CD4-positive, alpha-beta T cell (primary cell): ENCODE measurements around the gene ARFIP1. TPM values are rescaled to one million over a fixed set of nuclear protein-coding genes. Genes with fewer than 3 reads are reported as not detected.

Experiments
- ATAC-seq: fragments of 200-7000 bp; cut with Tn5 transposase; one replicate; pipeline ENCODE4 v1.10.0; 2022; ENCODE audit warnings: mild to moderate bottlenecking; ENCODE audit not compliant: poor library complexity
- CTCF ChIA-PET: fragments of 350-600 bp; sonication (Branson Sonifier 250); formaldehyde crosslinking; loops from one replicate; lab custom pipeline; 2021; ENCODE audit warnings: antibody characterized with exemption, inconsistent platforms; lab: Charles Lee
- POLR2A ChIA-PET: fragments of 350-600 bp; sonication (Branson Sonifier 250); formaldehyde crosslinking; loops from one replicate; lab custom pipeline; 2021; ENCODE audit warnings: antibody characterized with exemption, inconsistent platforms; lab: Charles Lee
- DNase-seq, 14 experiments: peaks; one replicate each; pipeline ENCODE4 v3.0.0-alpha.2; 2013 to 2020; ENCODE audit warnings: mixed read lengths in 2 of 14
- H3K27ac ChIP-seq, 2 donors: one replicate each; pipeline versions ENCODE4 v1.5.1 to v1.7.0; 2013; ENCODE audit warnings: low read length in 2 of 2, low read depth in 1 of 2, mild to moderate bottlenecking in 1 of 2
- H3K27me3 ChIP-seq, 2 experiments: 1 replicate in 1 of 2; 2 replicates in 1 of 2; pipeline versions ENCODE4 v1.6.1 to v1.7.0; 2013; ENCODE audit warnings: low read length in 2 of 2, control low read depth in 1 of 2, mild to moderate bottlenecking in 1 of 2, moderate library complexity in 1 of 2; ENCODE audit not compliant: insufficient read depth in 2 of 2, control insufficient read depth in 1 of 2
- H3K36me3 ChIP-seq: one replicate; pipeline ENCODE4 v1.6.1; 2013; ENCODE audit warnings: low read length, control low read depth; ENCODE audit not compliant: insufficient read depth
- H3K4me1 ChIP-seq: one replicate; pipeline ENCODE4 v1.6.1; 2013; ENCODE audit warnings: low read length, control low read depth; ENCODE audit not compliant: insufficient read depth
- H3K4me3 ChIP-seq: one replicate; pipeline ENCODE4 v1.5.1; 2013; ENCODE audit warnings: mild to moderate bottlenecking, low read length, moderate library complexity
- H3K9me3 ChIP-seq, 2 experiments: 1 replicate in 1 of 2; 2 replicates in 1 of 2; pipeline versions ENCODE4 v1.6.1 to v1.7.0; 2013; ENCODE audit warnings: low read length in 2 of 2, mild to moderate bottlenecking in 2 of 2, control low read depth in 1 of 2, moderate library complexity in 1 of 2; ENCODE audit not compliant: control insufficient read depth in 1 of 2, insufficient read depth in 1 of 2
- H3K27ac Mint-ChIP-seq: one replicate; pipeline ENCODE4 v1.8.0; 2020; ENCODE audit warnings: mixed read lengths
- H3K27me3 Mint-ChIP-seq: one replicate; pipeline ENCODE4 v1.8.0; 2021; ENCODE audit warnings: mixed read lengths
- H3K36me3 Mint-ChIP-seq: one replicate; pipeline ENCODE4 v1.8.0; 2021; ENCODE audit warnings: low read depth, mixed read lengths
- H3K4me1 Mint-ChIP-seq: one replicate; pipeline ENCODE4 v1.8.0; 2021; ENCODE audit warnings: low read depth, mixed read lengths
- H3K4me3 Mint-ChIP-seq: one replicate; pipeline ENCODE4 v1.8.0; 2020; ENCODE audit warnings: mild to moderate bottlenecking, mixed read lengths
- H3K9me3 Mint-ChIP-seq: one replicate; pipeline ENCODE4 v1.8.0; 2020; ENCODE audit warnings: mixed read lengths
- CTCF ChIP-seq: fragments of 200-600 bp; IDR thresholded peaks from one replicate; pipeline ENCODE4 v1.8.0; 2022; ENCODE audit warnings: antibody characterized with exemption, mild to moderate bottlenecking
- intact Hi-C, 2 experiments: fragments of 100-400 bp; cut with DNase I in 1 of 2; cut with micrococcal nuclease in 1 of 2; formaldehyde crosslinking; loops; one replicate each; pipeline versions ENCODE4 v1.15.1 to v1.9.0; 2023 to 2025; cut with DNase I, micrococcal nuclease
- total RNA-seq, 174 experiments: library from RNA in 2 of 174; stranded (reverse) in 2 of 174; gene quantifications; one replicate each; pipeline ENCODE4 v1.2.3 and lab custom pipeline; 2021 to 2026

Gene ARFIP1
- total RNA-seq, 2 experiments from 2014 or later: 2.6 to 3.0 TPM

- no peak for ATAC-seq
- Histone ChIP-seq H3K27me3 (peaks cover 3 to 4% of the 10 kb centered on the region in 2 experiments), H3K36me3 (no peaks in the 10 kb centered on the region), H3K4me1 (no peaks in the 10 kb centered on the region), H3K4me3 (no peak overlapping the region), H3K27ac (no peak overlapping the region), H3K9me3 (no peaks in the 10 kb centered on the region)
- TF ChIP-seq CTCF: no peak
- no peak for DNase-seq
- H3K36me3 Mint-ChIP-seq: no peaks in the 10 kb centered on the region
- no peak overlapping the region for H3K4me3 Mint-ChIP-seq
- ChIA-PET CTCF (no interaction called here), POLR2A (no interaction called here)
- no peaks in the 10 kb centered on the region for H3K9me3 Mint-ChIP-seq
- H3K27me3 Mint-ChIP-seq: peaks cover 12% of the 10 kb centered on the region
- no peak overlapping the region for H3K27ac Mint-ChIP-seq
- no peaks in the 10 kb centered on the region for H3K4me1 Mint-ChIP-seq
- intact Hi-C loops: no loop called here
These were observed 147.2 kb downstream of the ARFIP1 start for GRCh38 chr4:152926959-152927358.

DNA sequence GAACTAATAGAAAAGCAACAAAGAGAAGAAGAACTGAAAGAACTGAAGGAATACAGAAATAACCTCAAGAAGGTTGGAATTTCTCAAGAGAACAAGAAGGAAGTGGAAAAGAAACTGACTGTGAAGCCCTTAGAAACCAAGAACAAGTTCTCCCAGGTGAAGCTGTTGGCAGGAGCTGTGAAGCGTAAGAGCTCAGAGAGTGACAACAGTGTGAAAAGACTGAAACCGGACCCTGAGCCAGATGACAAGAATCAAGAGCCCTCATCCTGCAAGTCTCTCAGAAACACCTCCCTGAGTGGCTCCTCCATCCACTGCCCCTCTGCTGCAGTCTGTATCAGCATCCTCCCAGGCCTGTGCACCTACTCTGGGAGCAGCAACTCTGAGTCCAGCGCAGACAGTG lies 148.0 kb downstream of the ARFIP1 start:
- Mint-ChIP-seq H3K9me3 (no peaks in the 10 kb centered on the region), H3K36me3 (no peaks in the 10 kb centered on the region), H3K4me1 (no peaks in the 10 kb centered on the region), H3K4me3 (no peak overlapping the region), H3K27me3 (peaks cover 14% of the 10 kb centered on the region), H3K27ac (no peak overlapping the region)
- intact Hi-C loops: no loop called here
- no peak for ATAC-seq
- Histone ChIP-seq H3K4me3 (no peak overlapping the region), H3K9me3 (no peaks in the 10 kb centered on the region), H3K27me3 (peaks cover 4 to 6% of the 10 kb centered on the region in 2 experiments), H3K27ac (no peak overlapping the region), H3K36me3 (no peaks in the 10 kb centered on the region), H3K4me1 (no peaks in the 10 kb centered on the region)
- POLR2A ChIA-PET: no interaction called here
- CTCF ChIA-PET: no interaction called here
- DNase-seq: no peak
- no peak for TF ChIP-seq CTCF

GRCh38 chr4:152928286-152928685 lies 148.5 kb downstream of the ARFIP1 start:
- Mint-ChIP-seq H3K27me3 (peaks cover 20% of the 10 kb centered on the region), H3K36me3 (no peaks in the 10 kb centered on the region), H3K27ac (no peak overlapping the region), H3K4me3 (no peak overlapping the region), H3K4me1 (no peaks in the 10 kb centered on the region), H3K9me3 (no peaks in the 10 kb centered on the region)
- no peak for ATAC-seq
- Histone ChIP-seq H3K27ac (no peak overlapping the region), H3K36me3 (no peaks in the 10 kb centered on the region), H3K4me3 (no peak overlapping the region), H3K4me1 (no peaks in the 10 kb centered on the region), H3K27me3 (peaks cover 6 to 10% of the 10 kb centered on the region in 2 experiments), H3K9me3 (no peaks in the 10 kb centered on the region)
- no peak for TF ChIP-seq CTCF
- POLR2A ChIA-PET: no interaction called here
- CTCF ChIA-PET: no interaction called here
- intact Hi-C loops: no loop called here
- no peak for DNase-seq
